ENCODE measurements around the gene GNA12.

DNA sequence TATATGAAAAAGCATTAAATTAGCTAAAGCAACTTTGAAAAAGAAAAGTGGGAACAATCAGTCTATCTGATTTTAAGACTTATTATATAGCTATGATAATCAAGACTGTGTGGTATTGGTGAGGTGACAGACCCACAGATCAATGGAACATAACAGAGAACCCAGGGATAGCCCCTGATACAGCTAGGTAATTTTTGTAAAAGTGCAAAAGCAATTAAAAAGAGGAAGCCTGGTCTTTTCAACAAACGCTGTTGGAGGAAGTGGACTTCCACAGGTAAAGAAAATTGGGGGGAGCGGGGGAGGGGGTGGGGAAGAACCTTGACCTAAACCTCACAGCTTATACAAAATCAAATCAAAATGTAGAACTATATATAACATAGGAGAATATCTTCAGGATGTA lies 45.4 kb downstream of the GNA12 start:
- TF ChIP-seq, protein P1, sequence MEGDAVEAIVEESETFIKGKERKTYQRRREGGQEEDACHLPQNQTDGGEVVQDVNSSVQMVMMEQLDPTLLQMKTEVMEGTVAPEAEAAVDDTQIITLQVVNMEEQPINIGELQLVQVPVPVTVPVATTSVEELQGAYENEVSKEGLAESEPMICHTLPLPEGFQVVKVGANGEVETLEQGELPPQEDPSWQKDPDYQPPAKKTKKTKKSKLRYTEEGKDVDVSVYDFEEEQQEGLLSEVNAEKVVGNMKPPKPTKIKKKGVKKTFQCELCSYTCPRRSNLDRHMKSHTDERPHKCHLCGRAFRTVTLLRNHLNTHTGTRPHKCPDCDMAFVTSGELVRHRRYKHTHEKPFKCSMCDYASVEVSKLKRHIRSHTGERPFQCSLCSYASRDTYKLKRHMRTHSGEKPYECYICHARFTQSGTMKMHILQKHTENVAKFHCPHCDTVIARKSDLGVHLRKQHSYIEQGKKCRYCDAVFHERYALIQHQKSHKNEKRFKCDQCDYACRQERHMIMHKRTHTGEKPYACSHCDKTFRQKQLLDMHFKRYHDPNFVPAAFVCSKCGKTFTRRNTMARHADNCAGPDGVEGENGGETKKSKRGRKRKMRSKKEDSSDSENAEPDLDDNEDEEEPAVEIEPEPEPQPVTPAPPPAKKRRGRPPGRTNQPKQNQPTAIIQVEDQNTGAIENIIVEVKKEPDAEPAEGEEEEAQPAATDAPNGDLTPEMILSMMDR (IDR thresholded peaks at IDR 0.05 in 4 of 5, conservative IDR thresholded peaks at IDR 0.05 in 1 of 5) = no peak
- TF ChIP-seq POLR2A (IDR thresholded peaks at IDR 0.05) = no peak
